Activated CD4-positive, alpha-beta T cell treated with anti-CD3 and anti-CD28 coated beads for 1 hour (primary cell): Measurements from ENCODE around the gene SPAG16.
"Not testable (repeated sequence)": the region's sequence is repeated elsewhere in the genome, so short reads cannot be mapped to it uniquely, and the experiment has no call there.

ENCODE experiments used
- DNase-seq: peaks from one replicate; pipeline ENCODE4 v3.0.0-alpha.2; 2020

SPAG16 gene

DNA sequence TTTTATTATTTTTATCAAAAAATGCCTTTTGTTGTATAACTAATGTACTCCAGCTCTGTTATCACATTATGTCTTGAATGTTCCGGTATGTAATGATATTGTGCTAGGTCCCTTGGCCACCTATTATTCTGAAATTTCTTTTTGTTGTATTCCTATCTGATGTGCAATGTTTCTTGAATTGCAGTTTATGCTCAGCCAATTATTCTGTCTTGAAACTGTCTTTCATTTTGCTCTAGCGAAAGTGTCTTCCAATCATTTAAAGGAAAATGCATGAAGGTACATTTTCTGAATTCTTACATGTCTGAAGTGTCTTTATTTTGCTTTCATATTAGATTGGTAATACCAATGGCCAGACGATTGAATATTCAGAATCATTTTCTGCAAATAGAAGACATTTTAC is 277.5 kb downstream of the SPAG16 start:
- DNase-seq: no peak

DNA sequence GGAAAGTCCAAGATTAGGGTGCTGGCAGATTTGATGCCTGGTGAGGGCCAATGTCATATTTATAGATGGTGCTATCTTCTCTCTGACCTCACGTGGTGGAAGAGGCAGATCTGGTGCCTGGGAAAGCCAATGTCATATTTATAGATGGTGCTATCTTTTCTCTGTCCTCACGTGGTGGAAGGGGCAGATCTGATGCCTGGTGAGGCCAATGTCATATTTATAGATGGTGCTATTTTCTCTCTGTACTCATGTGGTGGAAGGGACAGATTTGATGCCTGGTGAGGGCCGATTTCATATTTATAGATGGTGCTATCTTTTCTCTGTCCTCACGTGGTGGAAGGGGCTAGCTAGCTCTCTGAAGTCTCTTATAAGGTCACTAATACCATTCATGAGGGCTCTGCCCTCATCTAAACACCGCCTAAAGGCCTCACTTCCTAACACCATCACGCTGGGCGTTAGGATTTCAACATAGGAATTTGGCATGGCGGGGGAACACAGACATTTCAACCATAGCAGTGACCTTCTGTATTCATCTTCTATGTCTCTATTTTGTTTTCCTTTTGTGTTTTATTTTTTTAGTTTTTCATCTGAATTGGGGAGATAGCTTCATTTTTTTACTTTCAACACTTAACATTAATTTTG is 278.4 kb downstream of the SPAG16 start:
- DNase-seq: no peak

- DNase-seq: no peak
Observed at GRCh38 chr2:213566846-213567245, 282.6 kb downstream of the SPAG16 start.

GRCh38 chr2:213609570-213610170 is 325.4 kb downstream of the SPAG16 start:
- no peak for DNase-seq

DNA sequence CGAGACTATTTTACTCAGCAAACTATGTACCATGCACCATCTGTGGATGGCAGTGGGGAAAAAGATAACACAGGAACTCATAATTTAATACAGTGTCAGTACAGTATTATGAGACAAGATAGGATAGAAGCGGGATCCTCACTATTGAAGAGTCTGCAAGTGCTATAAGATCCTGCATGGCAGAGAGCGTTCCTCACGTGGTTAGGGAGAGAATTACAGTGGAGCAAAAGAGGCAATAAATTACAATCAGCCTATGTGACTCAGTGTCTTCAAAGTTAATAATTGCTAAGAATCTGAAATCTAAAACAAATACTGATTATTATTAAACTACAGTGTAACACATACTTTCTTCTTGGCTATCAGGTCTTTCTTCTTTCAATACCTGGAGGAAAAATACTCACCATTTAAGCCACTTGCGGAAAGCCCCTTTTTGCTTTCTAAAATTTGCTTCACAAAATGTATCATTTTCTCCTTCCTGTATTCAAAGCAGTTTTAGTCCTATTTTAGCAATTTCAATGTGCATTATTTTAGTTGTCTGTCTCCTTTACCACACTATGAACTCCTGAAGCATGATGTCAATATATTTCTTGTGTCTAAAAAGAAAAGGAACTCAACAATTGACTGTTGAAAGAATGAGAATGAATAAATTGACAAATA is 342.9 kb downstream of the SPAG16 start:
- no peak for DNase-seq

GRCh38 chr2:213627835-213628460 is 343.7 kb downstream of the SPAG16 start:
- DNase-seq: no peak

DNA sequence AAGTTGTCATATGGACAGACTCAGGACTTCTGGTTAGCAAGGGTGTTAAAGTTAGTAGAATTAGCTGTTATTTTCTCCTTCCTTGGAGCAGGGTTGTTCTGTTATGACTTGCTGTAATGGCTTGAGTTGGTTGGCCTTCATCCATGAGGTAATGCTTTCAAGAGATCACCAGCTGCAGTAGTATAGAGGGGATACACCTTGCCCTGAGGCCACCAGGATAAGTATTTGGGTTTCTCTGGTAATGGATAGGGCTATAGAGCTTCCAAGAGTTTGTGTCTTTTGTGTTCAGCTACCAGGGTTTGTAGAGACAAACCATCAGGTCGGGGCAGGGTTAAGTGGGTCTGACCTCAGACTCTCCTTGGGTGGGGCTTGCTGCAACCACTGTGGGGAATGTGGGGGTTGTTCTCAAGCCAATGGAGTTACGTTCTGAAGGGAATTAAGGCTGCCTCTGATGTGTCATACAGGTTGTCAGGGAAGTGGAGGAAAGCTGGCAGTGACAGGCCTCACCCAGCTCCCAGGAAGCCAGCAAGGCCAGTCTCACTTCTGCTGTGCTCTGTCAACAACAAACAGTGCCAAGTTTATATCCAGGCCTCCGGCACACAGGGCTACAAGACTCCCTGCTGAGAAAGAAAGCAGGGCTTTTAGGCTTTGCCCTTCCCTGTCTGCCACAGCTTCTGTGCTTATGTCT is 356.6 kb downstream of the SPAG16 start:
- DNase-seq: no peak

DNA sequence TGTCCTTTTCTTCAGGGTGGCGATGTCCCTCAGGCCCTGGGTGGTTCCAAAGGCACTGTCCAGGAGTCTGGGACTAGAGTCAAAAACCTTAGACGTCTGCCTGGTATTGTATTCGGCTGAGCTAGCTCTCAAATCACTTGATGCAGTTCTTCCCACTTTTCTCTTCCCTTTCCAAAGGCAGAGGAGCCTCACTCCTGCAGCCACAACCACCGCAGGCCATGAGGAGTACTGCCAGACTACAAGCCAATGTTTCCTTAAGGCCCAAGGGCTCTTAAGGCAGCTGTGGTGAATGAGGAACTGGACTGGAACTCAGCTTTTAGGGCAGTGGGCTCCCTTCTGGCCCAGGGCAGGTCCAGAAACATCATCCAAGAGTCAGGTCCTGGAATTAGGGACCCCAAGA is 360.7 kb downstream of the SPAG16 start:
- no peak for DNase-seq

DNA sequence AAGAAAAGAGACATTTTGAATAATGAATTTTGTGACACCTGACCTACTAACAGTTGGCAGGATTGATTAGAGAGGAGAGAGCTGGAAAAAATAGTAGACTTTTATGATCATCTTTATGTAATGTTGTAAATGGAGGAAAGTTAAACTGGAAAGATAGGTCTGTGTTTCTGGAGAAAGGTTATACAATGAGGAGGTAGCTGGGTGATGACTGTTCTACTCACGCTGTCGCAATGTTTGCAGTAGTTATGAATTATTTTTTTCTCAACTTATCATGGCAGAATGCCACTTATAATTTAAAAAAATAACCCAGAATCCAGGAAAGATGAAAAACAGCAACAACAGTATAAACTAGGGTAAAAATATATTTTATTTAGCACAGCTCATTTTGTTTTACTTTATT is 364.9 kb downstream of the SPAG16 start:
- DNase-seq: no peak

GRCh38 chr2:213664817-213665216 is 380.6 kb downstream of the SPAG16 start:
- no peak for DNase-seq

GRCh38 chr2:213669657-213670056 is 385.4 kb downstream of the SPAG16 start:
- no peak for DNase-seq

DNA sequence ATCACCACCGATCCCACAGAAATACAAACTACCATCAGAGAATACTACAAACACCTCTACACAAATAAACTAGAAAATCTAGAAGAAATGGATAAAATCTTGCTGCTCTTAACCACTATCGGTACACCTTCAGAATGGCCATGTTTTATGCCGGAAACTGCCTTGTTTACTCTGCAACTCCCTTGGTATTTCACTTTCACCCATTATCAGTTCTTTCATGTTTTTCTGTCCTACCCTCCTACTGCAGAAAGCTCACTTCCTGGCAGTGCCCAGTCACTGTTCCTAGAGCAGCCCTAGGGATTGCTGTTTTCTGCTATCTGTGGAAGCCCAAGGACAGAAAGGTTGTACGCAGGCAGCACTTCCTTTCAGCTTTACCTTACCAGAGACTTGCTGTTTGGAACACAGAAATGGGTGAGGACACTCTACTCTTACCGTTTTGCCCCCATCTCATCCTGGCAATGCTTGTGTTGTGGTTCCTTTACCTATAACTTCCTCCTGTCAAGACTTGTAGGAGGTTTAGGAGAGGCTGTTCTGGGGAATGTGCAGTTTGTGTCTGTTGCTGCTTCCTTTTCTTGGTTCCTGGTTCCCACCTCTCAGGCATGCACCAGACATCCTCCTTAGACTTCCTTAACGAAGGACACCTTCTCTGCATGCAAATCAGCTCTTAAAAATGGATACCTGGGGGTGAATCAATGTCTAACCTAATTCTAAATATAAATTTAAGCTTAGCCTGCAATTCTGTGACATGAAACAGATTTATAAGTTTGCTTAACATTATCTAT is 394.4 kb downstream of the SPAG16 start:
- no peak for DNase-seq

DNA sequence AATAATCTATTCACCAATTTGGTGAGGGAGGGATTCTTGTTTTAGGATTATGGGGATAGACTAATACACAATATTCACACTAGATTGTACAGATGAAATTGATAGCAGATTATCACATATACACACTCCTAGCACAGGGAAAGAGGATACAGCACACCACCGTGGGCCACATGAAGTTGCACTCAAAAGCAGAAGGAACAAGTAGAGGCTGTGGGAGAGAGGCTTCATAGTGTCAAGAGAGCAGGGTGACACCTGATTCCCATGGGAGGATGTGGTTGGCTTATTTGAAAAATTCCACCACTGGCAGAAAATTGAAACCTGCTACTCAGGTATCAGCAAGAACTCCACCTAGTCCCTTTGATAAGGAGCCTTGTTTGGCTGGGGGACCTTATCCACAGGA is 395.6 kb downstream of the SPAG16 start:
- DNase-seq: no peak

GRCh38 chr2:213682276-213682675 is 398.0 kb downstream of the SPAG16 start:
- DNase-seq: no peak

DNA sequence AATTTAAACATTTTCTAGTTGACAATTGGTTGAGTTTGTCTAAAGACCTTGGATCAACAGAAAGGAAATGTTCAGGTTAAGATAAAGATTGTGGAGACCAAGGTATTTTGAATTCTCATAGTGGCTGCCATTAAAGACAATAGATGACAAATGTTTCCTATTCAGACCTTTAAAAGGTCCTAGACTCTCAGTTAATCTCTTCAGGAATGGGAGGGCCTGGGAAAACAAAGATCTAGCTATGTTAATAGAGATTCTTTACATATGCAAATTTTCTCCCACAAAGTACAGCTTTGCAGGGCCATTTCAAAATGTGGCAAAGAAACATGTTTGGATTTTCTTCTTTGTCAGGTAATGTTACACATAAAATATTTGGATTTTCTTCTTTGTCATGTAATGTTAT is 403.9 kb downstream of the SPAG16 start:
- no peak for DNase-seq

- not testable (repeated sequence) for DNase-seq
Observed at GRCh38 chr2:213688825-213689224, 404.6 kb downstream of the SPAG16 start.

DNA sequence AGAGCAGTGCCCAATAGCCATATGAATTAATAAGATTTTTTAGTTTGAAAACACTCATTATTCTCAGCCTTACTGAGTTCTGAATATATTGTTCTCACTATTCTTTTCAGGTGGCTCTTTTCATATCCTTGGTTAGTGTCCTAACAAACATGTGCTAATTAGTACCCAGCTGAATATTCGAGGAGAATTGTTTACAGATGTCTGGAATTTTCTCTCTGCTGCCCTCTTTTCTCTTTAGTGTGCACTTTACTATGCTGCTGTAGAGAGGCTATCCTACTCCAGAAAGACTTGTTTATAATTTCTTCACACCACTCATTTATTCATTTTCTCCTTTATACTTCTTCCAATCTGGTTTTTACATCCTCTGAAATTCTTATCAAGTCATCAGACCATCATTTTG is 405.3 kb downstream of the SPAG16 start:
- DNase-seq: no peak

DNA sequence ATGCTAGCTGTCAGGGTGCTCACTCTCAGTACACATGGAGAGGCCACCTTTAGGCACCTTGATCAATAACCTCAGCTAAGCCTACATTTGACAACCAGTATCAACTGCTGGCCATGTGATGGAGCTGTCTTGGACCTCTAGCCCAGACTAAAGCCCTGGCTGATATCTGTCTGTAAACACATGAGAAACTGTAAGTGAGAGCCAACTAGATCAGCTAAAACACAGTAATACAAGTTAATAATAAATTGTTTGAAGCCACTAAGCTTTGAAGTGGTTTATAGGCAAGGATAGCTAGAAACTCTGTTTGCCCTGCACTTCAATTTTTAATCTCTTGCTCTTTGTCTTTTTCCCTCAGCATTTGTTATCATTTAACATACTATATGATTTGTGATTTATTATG is 407.1 kb downstream of the SPAG16 start:
- DNase-seq: no peak

DNA sequence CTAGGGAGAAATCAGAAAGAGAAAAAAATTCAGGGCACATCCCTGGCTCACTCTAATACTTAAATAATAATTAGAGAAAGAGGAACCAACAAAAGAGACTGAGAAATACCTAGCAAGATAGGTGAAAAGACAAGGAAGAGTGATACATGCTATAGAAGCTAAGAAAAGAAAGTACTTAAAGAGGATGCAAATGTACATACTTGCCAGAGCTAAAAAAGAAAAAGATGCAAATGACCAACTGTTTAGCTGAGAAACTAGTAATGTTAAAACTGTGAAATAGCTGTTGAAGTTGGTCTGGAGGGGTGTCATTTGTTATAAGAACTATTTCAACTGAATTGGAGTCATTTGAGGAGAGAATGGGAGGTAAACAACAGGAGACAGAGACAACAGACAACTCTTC is 412.2 kb downstream of the SPAG16 start:
- no peak for DNase-seq

DNA sequence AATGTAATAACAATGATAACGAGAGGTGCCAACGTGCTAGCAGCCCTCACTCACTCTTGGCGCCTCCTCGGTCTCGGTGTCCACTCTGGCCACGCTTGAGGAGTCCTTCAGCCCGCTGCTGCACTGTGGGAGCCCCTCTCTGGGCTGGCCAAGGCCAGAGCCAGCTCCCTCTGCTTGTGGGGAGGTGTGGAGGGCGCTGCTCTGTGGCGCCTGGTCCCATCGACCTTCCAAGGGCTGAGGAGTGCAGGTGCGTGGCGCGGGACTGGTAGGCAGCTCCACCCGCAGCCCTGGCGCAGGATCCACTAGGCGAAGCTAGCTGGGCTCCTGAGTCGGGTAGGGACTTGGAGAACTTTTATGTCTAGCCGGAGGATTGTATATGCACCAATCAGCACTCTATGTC is 417.1 kb downstream of the SPAG16 start:
- not testable (repeated sequence) for DNase-seq

- no peak for DNase-seq
Observed at GRCh38 chr2:213703406-213704098, 419.3 kb downstream of the SPAG16 start.

- no peak for DNase-seq
Observed at GRCh38 chr2:213710164-213710563, 425.9 kb downstream of the SPAG16 start.
